Smooth muscle cell (in vitro differentiated cells): ENCODE data around the gene LONP1. TPM values are rescaled to one million over a fixed set of nuclear protein-coding genes. Genes with fewer than 3 reads are reported as not detected.

ENCODE experiments used
- DNase-seq: peaks from one replicate; lab custom pipeline; 2025; ENCODE audit not compliant: unreplicated experiment; lab: John Stamatoyannopoulos, UW
- H2AFZ ChIP-seq: fragments of 200-600 bp; sonication (generic); 2 replicates; pipeline ENCODE4 v1.6.0; 2016; ENCODE audit warnings: antibody characterized with exemption, low read depth, mild to moderate bottlenecking
- H3F3A ChIP-seq: fragments of 200-600 bp; sonication (generic); 2 replicates; pipeline ENCODE4 v1.6.0; 2017; ENCODE audit warnings: antibody characterized with exemption, low read depth
- H3K27ac ChIP-seq: fragments of 200-600 bp; sonication (generic); 2 replicates; pipeline ENCODE4 v1.5.1; 2016; ENCODE audit warnings: low read depth, mild to moderate bottlenecking
- H3K27me3 ChIP-seq: fragments of 200-600 bp; sonication (generic); 2 replicates; pipeline ENCODE4 v1.6.1; 2016; ENCODE audit warnings: low read depth, mild to moderate bottlenecking
- H3K36me3 ChIP-seq: fragments of 200-600 bp; sonication (generic); 2 replicates; pipeline ENCODE4 v1.5.1; 2016; ENCODE audit warnings: low read depth
- H3K4me1 ChIP-seq: fragments of 200-600 bp; sonication (generic); 2 replicates; pipeline ENCODE4 v1.5.1; 2016; ENCODE audit warnings: low read depth
- H3K4me2 ChIP-seq: fragments of 200-600 bp; sonication (generic); 2 replicates; pipeline ENCODE4 v1.6.0; 2016; ENCODE audit warnings: mild to moderate bottlenecking
- H3K4me3 ChIP-seq: fragments of 200-600 bp; sonication (generic); 2 replicates; pipeline ENCODE4 v1.5.1; 2016; ENCODE audit warnings: mild to moderate bottlenecking
- H3K79me2 ChIP-seq: fragments of 200-600 bp; sonication (generic); 2 replicates; pipeline ENCODE4 v1.6.0; 2016; ENCODE audit warnings: low read depth, mild to moderate bottlenecking
- H3K9ac ChIP-seq: fragments of 200-600 bp; sonication (generic); 2 replicates; pipeline ENCODE4 v1.6.0; 2016; ENCODE audit warnings: low read depth
- H3K9me3 ChIP-seq: fragments of 200-600 bp; sonication (generic); replicated peaks from 2 replicates; pipeline ENCODE4 v1.5.1; 2016; ENCODE audit warnings: low read depth
- H4K20me1 ChIP-seq: fragments of 200-600 bp; sonication (generic); 2 replicates; pipeline ENCODE4 v1.6.0; 2016; ENCODE audit warnings: low read depth
- WGBS: methylation state at CpG from one replicate; pipeline ENCODE4 v1.1.7; 2016; ENCODE audit warnings: low lambda C conversion rate; 5-methylcytosine and 5-hydroxymethylcytosine counted together
- polyA plus RNA-seq: library from polyadenylated mRNA; unstranded; fragments of >200 nt; fragmentation: Nextera tagmentation; extraction: Ambion mirVana; gene quantifications from 2 replicates; pipeline ENCODE4 v1.2.1, GENCODE V29; 2016
- total RNA-seq: library from RNA; depleted of rRNA; stranded (reverse); fragments of >200 nt; gene quantifications from 2 replicates; pipeline ENCODE4 v1.2.3, GENCODE V29; 2014
- TF ChIP-seq, protein P1 (sequence below): fragments of 200-600 bp; sonication (generic); IDR thresholded peaks from 2 replicates; pipeline ENCODE4 v1.5.1; 2017; ENCODE audit warnings: borderline replicate concordance, mild to moderate bottlenecking, antibody characterized with exemption; ENCODE audit not compliant: insufficient read depth, poor library complexity, severe bottlenecking

Gene LONP1
- total and polyA plus RNA-seq, 2 experiments from 2014 or later, result 31.6 to 67.7 TPM

DNA sequence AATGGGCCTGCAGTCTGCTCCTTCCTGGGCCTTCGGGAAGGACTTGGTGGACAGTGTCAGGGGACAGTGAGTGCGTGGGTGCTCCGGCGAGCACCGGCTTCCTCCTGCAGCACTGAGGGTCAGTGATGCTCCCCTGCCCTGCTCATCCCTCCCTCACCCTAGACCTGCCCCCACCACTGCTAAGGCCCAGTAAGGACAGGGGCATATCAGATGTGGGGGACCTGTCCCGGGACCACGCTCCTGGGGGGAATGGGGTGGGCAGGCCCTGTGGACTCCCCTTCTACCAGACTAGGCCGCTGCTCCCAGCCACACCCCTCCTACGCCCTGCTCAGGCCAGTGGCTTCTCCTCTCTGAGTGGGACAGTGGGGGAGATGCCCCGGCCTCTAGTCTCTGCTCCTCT, 42.8 kb downstream of the LONP1 start:
- Histone ChIP-seq H3K4me3 (no peak overlapping the region), H3K9ac (no peak overlapping the region), H3K27me3 (no peaks in the 10 kb centered on the region), H2AFZ (no peak overlapping the region), H3K9me3 (no peaks in the 10 kb centered on the region), H3K4me1 (no peaks in the 10 kb centered on the region), H3K27ac (no peak overlapping the region), H3F3A (no peaks in the 10 kb centered on the region), H3K36me3 (no peaks in the 10 kb centered on the region), H4K20me1 (no peaks in the 10 kb centered on the region), H3K79me2 (peaks cover 10% of the 10 kb centered on the region), H3K4me2 (no peak overlapping the region)
- TF ChIP-seq, protein P1, sequence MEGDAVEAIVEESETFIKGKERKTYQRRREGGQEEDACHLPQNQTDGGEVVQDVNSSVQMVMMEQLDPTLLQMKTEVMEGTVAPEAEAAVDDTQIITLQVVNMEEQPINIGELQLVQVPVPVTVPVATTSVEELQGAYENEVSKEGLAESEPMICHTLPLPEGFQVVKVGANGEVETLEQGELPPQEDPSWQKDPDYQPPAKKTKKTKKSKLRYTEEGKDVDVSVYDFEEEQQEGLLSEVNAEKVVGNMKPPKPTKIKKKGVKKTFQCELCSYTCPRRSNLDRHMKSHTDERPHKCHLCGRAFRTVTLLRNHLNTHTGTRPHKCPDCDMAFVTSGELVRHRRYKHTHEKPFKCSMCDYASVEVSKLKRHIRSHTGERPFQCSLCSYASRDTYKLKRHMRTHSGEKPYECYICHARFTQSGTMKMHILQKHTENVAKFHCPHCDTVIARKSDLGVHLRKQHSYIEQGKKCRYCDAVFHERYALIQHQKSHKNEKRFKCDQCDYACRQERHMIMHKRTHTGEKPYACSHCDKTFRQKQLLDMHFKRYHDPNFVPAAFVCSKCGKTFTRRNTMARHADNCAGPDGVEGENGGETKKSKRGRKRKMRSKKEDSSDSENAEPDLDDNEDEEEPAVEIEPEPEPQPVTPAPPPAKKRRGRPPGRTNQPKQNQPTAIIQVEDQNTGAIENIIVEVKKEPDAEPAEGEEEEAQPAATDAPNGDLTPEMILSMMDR, result no peak
- DNase-seq, result no peak
- 96% methylated on average over 10 of the region's 10 CpGs for WGBS

DNA sequence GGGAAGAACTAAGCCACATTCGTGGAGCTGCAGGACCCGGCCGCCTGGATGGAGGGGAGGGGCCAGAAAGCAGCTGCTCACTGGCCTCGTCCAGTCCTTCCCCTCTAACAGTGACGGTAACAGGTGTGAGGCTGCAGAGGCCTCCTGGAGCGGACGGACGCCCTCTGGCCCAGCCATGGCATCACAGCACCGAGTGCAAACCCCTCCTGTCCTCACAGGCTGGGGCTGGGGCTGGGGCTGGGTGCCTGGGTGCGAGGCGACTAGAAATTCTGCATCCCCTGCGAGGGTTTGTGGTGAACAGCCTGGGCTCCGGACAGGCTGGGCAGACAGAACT, 43.2 kb downstream of the LONP1 start:
- Histone ChIP-seq H3K9me3 (no peaks in the 10 kb centered on the region), H3K79me2 (peaks cover 10% of the 10 kb centered on the region), H2AFZ (no peak overlapping the region), H3K36me3 (no peaks in the 10 kb centered on the region), H3F3A (no peaks in the 10 kb centered on the region), H3K9ac (no peak overlapping the region), H3K4me3 (no peak overlapping the region), H4K20me1 (no peaks in the 10 kb centered on the region), H3K27ac (no peak overlapping the region), H3K4me1 (no peaks in the 10 kb centered on the region), H3K27me3 (no peaks in the 10 kb centered on the region), H3K4me2 (no peak overlapping the region)
- WGBS, result 92% methylated on average over 12 of the region's 13 CpGs
- no peak for DNase-seq
- TF ChIP-seq, protein P1, result no peak

DNA sequence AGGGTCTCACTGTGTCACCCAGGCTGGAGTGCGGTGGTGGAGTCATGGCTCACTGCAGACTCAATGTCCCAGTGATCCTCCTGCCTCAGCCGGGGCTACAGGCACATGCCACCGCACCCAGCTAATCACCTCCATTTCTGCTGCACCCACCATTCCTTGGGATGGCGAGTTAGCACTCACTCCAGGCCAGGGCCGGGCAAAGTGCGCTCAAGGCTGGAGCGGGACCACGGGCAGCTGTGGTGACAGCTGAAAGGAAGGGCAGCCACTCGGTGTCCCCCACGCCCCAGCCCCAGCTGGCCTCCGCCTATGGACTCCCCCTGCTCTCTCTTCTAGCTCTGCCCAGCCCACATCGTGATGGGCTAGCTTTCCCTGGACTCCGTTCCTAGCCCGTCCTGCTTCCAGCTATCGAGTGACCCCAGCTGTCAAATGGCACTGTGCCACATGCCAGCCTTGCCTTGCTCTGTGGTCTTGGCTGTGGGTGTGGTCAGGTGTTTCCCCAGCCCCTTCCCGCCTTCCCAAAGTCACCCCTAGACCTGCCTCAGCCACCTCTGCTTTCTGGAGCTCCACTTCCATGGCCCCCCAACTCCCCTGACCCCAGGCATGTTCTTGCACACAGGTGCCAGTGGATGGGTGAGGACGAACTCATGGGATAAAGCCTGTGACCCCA, 43.7 kb downstream of the LONP1 start:
- Histone ChIP-seq H3K9me3 (no peaks in the 10 kb centered on the region), H3K4me1 (no peaks in the 10 kb centered on the region), H3K79me2 (peaks cover 10% of the 10 kb centered on the region), H4K20me1 (no peaks in the 10 kb centered on the region), H3K9ac (no peak overlapping the region), H2AFZ (no peak overlapping the region), H3F3A (no peaks in the 10 kb centered on the region), H3K27ac (no peak overlapping the region), H3K4me2 (no peak overlapping the region), H3K36me3 (no peaks in the 10 kb centered on the region), H3K4me3 (no peak overlapping the region), H3K27me3 (no peaks in the 10 kb centered on the region)
- no peak for DNase-seq
- TF ChIP-seq, protein P1, result no peak
- 93% methylated on average over 14 of the region's 17 CpGs for WGBS

DNA sequence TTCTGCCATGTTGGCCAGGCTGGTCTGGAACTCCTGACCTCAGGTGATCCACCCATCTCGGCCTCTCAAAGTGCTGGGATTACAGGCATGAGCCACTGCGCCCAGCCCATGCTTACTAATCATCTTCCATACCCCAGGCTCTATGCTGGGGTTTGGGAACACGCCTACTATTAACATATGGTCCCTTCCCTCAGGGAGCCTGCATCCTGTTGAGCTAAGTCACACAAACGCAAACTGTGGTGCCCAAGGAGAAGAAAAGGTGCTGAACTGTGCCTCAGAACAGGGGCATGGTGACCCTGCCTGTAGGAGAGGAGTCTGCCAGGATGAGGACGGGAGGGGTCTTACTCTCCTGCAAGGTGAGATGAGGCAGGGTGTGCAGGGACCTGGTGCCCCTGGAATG, 45.2 kb downstream of the LONP1 start:
- Histone ChIP-seq H3K27ac (no peak overlapping the region), H3K4me1 (no peaks in the 10 kb centered on the region), H3K4me2 (no peak overlapping the region), H3K27me3 (no peaks in the 10 kb centered on the region), H3K36me3 (no peaks in the 10 kb centered on the region), H3K4me3 (no peak overlapping the region), H3K9me3 (no peaks in the 10 kb centered on the region), H4K20me1 (no peaks in the 10 kb centered on the region), H3K9ac (no peak overlapping the region), H3K79me2 (peaks cover 8% of the 10 kb centered on the region), H2AFZ (no peak overlapping the region), H3F3A (no peaks in the 10 kb centered on the region)
- TF ChIP-seq, protein P1, result no peak
- WGBS, result 91% methylated on average over 5 of the region's 5 CpGs
- DNase-seq, result no peak
